ENCODE results near the gene MAGEF1.

GRCh38 chr3:184743248-184743647 is 31.4 kb upstream of the MAGEF1 start:
- TF ChIP-seq CTCF (IDR thresholded peaks at IDR 0.05) (no peak), POLR2A (IDR thresholded peaks at IDR 0.05) (no peak), EP300 (IDR thresholded peaks at IDR 0.05; ENCODE audit: low read depth) (no peak), POLR2AphosphoS5 (IDR thresholded peaks at IDR 0.05) (no peak)

All from transverse colon (tissue), 4 donors.